GM19463 (cell line): Measurements from ENCODE around the gene AMY1C.
"Not testable (repeated sequence)": the region's sequence is repeated elsewhere in the genome, so short reads cannot be mapped to it uniquely, and the experiment has no call there.

Source experiments
- ATAC-seq: cut with Tn5 transposase; IDR thresholded peaks from one replicate; pipeline ENCODE4 v1.9.1; 2021; ENCODE audit warnings: mild to moderate bottlenecking, moderate library complexity; ENCODE audit not compliant: unreplicated experiment

Gene AMY1C

DNA sequence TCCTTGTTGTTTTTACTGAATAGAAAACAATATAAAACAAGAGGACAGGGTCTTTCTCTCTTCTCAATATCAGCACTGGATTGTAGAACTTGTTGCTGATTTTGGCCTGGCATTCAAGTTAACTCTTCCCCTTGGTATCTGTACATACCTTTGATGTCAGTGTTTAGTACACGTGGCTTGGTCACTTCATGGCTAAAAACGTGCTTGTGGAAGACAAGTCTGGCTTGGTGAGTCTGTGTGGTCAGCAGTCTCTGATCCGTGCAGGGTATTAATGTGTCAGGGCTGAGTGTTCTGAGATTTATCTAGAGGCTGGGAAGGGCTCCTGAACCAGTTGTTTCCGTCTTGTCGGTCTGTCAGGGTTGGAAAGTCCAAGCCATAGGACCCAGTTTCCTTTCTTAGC is at the start of gene AMY1C:
Gene AMY1C (plus strand): TSS at position 301 of the 400 bp plus-strand sequence. CDS start 572 bp downstream, outside the sequence.
- not testable (repeated sequence) for ATAC-seq

DNA sequence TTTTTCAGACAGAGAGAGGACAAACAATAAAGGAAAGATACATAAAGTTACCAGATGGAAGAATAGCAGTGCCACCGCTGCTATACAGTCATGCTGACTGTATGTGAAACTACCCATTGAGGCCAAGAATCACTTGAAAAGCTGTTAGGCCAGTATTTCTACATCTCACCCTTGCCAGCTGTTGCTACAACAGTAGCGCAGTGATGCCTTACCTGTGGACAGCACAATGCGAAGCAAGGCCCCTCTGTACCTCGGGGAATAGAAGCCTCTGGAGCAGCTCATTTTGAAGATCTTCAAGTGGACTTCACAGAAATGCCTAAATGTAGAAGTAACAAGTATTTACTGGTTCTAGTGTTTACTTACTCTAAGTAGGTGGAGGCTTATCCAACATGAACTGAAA is 49.0 kb upstream of the AMY1C start:
- ATAC-seq: not testable (repeated sequence)

DNA sequence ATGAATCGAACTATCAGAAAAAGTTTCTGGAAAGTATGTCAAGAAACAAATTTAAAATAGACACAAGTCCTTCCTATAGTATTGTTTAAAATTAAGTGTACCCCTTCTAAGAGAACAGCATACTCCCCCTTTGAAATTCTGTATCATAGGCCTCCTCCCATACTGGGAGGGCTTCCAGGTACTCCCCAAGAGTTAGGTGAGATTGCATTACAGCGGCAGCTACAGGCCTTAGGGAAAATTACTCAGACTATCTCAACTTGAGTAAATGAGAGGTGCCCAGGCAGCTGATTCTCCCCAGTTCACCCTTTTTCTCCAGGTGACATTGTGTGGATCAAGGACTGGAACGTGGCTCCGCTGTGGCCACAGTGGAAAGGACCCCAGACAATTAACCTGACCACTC is 48.4 kb upstream of the AMY1C start:
- not testable (repeated sequence) for ATAC-seq

DNA sequence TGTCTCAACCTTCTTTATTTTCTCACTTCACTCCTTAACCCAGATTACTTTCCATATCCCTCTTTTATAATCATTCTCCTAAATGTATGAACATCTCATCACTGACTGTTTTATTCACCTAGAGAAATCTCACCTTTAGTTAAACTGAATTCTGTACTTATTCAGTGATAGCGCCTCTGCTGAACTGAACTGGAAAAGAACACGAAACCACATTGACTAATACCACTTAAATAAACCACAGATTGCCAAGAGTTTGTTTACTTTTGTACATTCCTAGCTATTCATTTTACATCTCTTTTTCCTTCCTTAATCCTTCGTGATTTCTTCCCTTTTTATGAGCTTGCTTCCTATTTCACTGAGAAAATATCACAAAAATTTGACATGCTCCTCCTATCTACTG is 42.0 kb upstream of the AMY1C start:
- ATAC-seq: not testable (repeated sequence)

DNA sequence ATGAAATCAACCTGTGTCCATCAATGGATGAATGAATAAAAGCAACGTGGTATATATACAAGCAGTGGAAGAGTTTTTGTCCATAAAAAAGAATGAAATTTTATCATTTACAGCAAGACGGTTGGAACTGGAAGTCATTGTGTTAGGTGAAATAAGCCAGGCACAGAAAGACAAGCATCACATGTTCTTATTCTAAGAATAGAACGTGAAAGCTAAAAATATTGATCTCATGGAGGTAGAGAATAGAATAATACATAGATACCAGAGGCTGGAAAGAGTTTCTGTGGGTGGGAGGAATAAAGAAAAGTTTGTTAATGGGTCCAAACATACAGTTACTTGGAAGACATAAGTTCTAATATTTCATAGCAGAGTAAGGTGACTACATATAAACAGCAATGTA is 39.3 kb upstream of the AMY1C start:
- not testable (repeated sequence) for ATAC-seq

DNA sequence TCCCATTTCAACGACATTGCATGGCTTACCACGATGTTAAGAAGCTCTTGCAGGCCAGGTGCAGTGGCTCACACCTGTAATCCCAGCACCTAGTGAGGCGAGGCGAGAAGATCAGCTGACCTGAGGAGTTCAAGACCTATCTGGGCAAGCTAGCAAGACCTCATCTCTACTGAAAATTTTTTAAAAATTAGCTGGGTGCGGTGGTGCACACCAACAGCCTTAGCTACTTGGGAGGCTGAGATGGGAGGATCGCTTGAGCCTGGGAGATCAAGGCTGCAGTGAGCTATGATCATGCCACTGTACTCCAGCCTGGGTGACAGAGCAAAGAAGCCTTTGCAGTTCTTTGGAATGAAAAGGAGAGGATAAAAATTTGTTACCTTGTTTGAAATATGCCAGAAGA is 32.3 kb upstream of the AMY1C start:
- not testable (repeated sequence) for ATAC-seq

DNA sequence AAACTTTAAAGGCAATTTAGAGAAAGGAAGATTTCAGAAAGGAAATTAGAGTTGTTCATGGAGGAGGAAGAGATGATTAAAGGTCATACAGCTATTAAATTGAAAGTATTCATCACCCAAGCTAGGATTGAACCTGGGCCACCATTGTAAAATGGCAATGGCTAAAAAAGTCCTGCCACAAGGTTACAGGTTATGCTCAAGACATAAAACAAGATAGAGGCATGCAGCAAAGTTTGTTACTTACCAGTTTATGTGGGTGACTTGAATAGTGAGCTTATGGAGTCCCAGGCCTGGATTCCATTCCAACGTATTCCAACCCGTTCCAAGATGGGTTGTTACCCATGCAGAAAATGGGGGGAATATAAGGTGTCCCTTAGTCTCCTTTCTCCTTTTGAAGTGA is 28.2 kb upstream of the AMY1C start:
- ATAC-seq: not testable (repeated sequence)

DNA sequence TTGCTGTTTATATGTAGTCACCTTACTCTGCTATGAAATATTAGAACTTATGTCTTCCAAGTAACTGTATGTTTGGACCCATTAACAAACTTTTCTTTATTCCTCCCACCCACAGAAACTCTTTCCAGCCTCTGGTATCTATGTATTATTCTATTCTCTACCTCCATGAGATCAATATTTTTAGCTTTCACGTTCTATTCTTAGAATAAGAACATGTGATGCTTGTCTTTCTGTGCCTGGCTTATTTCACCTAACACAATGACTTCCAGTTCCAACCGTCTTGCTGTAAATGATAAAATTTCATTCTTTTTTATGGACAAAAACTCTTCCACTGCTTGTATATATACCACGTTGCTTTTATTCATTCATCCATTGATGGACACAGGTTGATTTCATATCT is 14.4 kb upstream of the AMY1C start:
- ATAC-seq: not testable (repeated sequence)

DNA sequence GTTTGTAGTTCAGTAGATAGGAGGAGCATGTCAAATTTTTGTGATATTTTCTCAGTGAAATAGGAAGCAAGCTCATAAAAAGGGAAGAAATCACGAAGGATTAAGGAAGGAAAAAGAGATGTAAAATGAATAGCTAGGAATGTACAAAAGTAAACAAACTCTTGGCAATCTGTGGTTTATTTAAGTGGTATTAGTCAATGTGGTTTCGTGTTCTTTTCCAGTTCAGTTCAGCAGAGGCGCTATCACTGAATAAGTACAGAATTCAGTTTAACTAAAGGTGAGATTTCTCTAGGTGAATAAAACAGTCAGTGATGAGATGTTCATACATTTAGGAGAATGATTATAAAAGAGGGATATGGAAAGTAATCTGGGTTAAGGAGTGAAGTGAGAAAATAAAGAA is 11.7 kb upstream of the AMY1C start:
- not testable (repeated sequence) for ATAC-seq

DNA sequence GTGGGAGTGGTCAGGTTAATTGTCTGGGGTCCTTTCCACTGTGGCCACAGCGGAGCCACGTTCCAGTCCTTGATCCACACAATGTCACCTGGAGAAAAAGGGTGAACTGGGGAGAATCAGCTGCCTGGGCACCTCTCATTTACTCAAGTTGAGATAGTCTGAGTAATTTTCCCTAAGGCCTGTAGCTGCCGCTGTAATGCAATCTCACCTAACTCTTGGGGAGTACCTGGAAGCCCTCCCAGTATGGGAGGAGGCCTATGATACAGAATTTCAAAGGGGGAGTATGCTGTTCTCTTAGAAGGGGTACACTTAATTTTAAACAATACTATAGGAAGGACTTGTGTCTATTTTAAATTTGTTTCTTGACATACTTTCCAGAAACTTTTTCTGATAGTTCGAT is 5.2 kb upstream of the AMY1C start:
- ATAC-seq: not testable (repeated sequence)

DNA sequence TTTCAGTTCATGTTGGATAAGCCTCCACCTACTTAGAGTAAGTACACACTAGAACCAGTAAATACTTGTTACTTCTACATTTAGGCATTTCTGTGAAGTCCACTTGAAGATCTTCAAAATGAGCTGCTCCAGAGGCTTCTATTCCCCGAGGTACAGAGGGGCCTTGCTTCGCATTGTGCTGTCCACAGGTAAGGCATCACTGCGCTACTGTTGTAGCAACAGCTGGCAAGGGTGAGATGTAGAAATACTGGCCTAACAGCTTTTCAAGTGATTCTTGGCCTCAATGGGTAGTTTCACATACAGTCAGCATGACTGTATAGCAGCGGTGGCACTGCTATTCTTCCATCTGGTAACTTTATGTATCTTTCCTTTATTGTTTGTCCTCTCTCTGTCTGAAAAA is 4.7 kb upstream of the AMY1C start:
- ATAC-seq: not testable (repeated sequence)

DNA sequence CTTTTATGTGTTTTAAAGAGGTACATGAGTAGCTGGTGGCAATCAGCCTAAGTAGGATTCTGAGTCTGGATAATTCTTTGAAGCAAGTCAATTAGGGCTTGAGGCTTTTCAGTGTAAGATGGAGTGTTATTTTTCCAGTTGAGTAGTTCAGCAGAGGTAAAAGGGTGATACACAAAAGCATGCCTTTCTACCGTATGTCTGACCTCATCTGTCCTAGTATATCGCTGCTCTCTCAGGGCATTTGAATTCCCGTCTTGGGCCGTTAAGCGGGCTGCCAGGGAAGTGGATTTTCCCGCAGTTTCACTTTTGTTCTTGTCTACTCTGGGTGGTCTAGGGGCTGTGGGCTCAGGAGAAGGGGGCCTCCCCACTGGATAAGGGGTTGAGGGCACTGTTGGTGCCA is 1.4 kb upstream of the AMY1C start:
- not testable (repeated sequence) for ATAC-seq

DNA sequence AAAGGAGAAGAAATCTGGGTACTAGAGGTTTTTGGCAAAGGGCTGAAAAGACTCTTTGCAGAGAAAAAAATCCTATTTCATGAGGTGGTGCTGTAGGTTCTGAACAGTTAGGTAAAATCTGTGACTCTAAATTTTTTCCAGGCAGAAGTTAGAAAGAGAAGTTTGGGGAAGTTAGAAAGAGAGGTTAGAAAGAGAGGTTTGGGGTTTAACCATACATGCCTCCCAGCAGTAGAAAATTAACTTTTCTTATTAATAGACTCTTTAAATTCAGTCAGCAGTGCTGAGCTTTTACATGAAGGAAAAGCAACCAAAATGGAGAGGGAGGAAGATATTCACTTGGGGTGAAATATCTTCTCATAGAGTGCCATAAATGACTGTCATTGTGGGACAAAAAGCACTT is 12.2 kb downstream of the AMY1C start:
- ATAC-seq: no peak

DNA sequence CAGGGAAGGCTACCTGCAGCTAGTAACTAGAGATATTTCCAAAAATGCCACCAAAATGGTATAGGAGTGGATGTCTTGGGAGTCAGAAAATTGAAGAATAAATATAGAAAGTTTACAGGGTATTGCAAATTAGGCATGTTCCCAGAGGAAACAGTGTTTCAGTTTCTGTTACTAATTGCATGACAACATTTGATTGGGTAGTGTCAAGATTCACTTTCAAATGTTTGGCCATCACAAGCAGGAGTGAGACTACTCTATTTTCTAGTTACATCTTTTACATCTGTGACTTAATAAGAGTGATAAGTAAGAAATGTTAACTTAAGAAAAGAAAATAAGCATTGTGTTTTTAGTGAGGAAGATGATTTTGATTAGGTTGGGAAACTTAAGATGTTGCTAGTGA is 30.2 kb downstream of the AMY1C start:
- no peak for ATAC-seq

DNA sequence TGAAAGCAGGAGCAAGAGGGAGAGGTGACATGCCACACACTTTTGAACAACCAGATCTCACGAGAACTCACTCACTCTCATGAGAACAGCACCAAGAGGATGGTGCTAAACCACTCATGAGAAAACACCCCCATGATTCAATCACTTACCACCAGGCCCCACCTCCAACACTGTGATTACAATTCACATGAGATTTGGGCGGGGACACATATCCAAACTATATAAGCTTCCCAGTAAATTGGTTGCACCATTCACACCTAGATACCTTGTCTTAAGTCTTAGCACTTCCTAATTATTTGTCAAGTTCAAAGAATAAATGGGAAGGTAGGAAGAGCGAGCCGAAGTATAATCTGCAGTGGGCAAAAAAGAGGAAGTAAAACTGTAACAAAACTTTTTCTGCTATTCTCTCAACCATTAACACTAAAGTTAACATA is 34.3 kb downstream of the AMY1C start:
- ATAC-seq: peak; percentile 47

DNA sequence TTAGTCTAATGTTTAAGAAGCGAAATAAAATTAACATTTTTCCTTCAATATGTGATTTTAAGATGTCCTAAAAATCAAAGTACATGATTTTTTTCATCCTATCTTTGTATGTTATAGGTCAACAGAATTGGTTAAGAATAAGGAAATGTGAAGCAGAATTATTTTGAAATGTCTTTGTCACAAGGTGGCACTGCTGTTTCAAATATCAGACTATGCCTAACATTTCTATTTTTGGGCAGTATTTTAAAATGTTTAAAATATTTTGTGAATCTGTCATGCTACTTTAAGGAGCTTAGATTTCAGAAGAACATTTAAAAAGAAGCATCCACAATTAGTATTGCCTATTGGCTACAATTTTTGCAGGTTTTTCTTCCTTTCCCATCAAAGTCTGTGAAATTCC is 38.7 kb downstream of the AMY1C start:
- ATAC-seq: no peak

DNA sequence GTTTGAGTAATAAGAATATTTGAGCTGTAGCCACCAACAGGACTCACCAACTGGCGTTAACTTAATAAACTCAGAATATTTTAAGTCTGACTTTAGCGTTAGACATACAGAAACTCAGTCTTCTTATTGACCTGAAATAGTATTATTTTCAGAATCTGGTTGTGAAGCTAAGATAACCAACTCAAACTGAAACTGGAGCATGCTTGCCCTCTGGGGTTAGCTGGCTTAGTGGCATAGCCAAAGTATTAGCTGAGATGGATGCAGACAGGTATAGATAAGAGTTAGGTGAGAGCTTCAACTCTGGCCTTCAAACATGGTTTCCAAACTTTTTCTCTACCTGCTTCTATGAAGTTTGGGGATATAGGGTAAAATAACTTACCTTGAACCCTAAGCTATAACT is 40.5 kb downstream of the AMY1C start:
- ATAC-seq: peak; percentile 60
